Thoracic aorta (tissue), 2 donors: Measurements from ENCODE around the gene RBM47. TPM values are rescaled to one million over a fixed set of nuclear protein-coding genes. Genes with fewer than 3 reads are reported as not detected.
"Not testable (repeated sequence)": the region's sequence is repeated elsewhere in the genome, so short reads cannot be mapped to it uniquely, and the experiment has no call there.

Experiments
- ATAC-seq: fragments of 150-250 bp; one replicate; pipeline ENCODE4 v1.8.0; 2017; ENCODE audit warnings: low read depth; ENCODE audit not compliant: insufficient number of reproducible peaks, low FRiP score
- DNase-seq: peaks from one replicate; pipeline ENCODE4 v3.0.0-alpha.2; 2020; ENCODE audit warnings: low spot score
- H3K27ac ChIP-seq, 2 donors: fragments of 200-600 bp; sonication (generic); 1 replicate in 1 of 2; 2 replicates in 1 of 2; pipeline ENCODE4 v1.5.1; 2016; ENCODE audit warnings: mild to moderate bottlenecking in 2 of 2, moderate library complexity in 2 of 2
- H3K27me3 ChIP-seq: fragments of 200-600 bp; sonication (generic); replicated peaks from 2 replicates; pipeline ENCODE4 v1.6.0; 2016; ENCODE audit warnings: mild to moderate bottlenecking; ENCODE audit not compliant: insufficient read depth
- H3K36me3 ChIP-seq: fragments of 200-600 bp; sonication (generic); one replicate; pipeline ENCODE4 v1.5.1; 2016
- H3K4me1 ChIP-seq, 2 donors: fragments of 200-600 bp; sonication (generic); 1 replicate in 1 of 2; 2 replicates in 1 of 2; pipeline versions ENCODE4 v1.5.1 to v1.6.0; 2016; ENCODE audit warnings: low read depth in 2 of 2, mild to moderate bottlenecking in 1 of 2; ENCODE audit not compliant: control insufficient read depth in 1 of 2
- H3K4me3 ChIP-seq: fragments of 200-600 bp; sonication (generic); 2 replicates; pipeline ENCODE4 v1.5.1; 2016; ENCODE audit warnings: mild to moderate bottlenecking
- H3K9me3 ChIP-seq: fragments of 200-600 bp; sonication (generic); 2 replicates; pipeline ENCODE4 v1.5.1; 2016
- total RNA-seq, 2 donors: library from RNA; depleted of rRNA; stranded (reverse); fragments of >200 nt; gene quantifications; one replicate each; pipeline versions ENCODE4 v1.1.0 to v1.2.3, GENCODE V29; 2016
- TF ChIP-seq, protein P1 (sequence below): fragments of 200-600 bp; sonication (generic); IDR thresholded peaks from one replicate; pipeline ENCODE4 v1.5.1; 2019; ENCODE audit warnings: antibody characterized with exemption

Gene RBM47
- total RNA-seq, 2 donors from 2014 or later = 31.5 to 56.7 TPM

DNA sequence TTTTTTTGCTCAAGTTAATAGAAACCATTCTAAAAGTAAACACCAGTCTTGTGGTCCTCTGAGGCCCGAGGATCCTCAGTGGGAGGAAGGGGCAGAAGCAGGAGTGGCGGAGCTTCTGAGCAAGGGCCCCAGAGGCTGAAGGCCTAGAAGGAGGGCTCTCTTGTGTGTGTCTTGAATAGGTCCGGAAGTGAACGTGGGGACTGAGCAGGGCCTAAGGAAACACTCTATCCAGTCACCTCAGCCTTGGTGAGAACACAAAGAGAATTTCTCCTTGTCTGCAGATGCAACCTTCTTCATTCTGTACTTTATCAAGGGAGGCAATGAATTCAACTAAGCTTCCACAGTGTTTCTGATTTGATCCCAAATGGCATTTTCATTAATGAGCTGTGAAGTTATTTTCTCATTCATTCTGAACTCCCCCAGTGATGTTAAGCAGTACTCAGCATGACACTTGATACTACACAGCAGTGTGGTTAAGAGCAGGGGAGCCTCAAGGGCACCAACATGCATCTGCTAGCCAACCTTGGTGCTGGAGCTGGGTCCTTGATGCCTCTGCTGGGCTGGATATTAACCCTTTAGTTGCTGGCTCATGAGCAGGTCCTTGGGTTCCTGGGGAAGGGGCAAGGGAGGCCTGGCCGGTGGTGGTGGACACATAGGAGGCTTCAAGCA lies 64.7 kb downstream of the RBM47 start:
- H3K27ac ChIP-seq = no peak overlapping the region
- H3K4me1 ChIP-seq = peaks cover 0 to 2% of the 10 kb centered on the region in 2 donors
- no peaks in the 10 kb centered on the region for H3K27me3 ChIP-seq
- no peak overlapping the region for H3K4me3 ChIP-seq
- no peaks in the 10 kb centered on the region for H3K9me3 ChIP-seq
- no peak for ATAC-seq
- TF ChIP-seq, protein P1, sequence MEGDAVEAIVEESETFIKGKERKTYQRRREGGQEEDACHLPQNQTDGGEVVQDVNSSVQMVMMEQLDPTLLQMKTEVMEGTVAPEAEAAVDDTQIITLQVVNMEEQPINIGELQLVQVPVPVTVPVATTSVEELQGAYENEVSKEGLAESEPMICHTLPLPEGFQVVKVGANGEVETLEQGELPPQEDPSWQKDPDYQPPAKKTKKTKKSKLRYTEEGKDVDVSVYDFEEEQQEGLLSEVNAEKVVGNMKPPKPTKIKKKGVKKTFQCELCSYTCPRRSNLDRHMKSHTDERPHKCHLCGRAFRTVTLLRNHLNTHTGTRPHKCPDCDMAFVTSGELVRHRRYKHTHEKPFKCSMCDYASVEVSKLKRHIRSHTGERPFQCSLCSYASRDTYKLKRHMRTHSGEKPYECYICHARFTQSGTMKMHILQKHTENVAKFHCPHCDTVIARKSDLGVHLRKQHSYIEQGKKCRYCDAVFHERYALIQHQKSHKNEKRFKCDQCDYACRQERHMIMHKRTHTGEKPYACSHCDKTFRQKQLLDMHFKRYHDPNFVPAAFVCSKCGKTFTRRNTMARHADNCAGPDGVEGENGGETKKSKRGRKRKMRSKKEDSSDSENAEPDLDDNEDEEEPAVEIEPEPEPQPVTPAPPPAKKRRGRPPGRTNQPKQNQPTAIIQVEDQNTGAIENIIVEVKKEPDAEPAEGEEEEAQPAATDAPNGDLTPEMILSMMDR = no peak
- H3K36me3 ChIP-seq = no peaks in the 10 kb centered on the region
- no peak for DNase-seq

- Histone ChIP-seq H3K9me3 (no peaks in the 10 kb centered on the region), H3K4me1 (peaks cover 0 to 9% of the 10 kb centered on the region in 2 donors), H3K27ac (no peak overlapping the region), H3K27me3 (no peaks in the 10 kb centered on the region), H3K4me3 (no peak overlapping the region), H3K36me3 (no peaks in the 10 kb centered on the region)
- TF ChIP-seq, protein P1 = no peak
- DNase-seq (no peak), ATAC-seq (no peak)
Measured at GRCh38 chr4:40564004-40564403, 65.7 kb downstream of the RBM47 start.

DNA sequence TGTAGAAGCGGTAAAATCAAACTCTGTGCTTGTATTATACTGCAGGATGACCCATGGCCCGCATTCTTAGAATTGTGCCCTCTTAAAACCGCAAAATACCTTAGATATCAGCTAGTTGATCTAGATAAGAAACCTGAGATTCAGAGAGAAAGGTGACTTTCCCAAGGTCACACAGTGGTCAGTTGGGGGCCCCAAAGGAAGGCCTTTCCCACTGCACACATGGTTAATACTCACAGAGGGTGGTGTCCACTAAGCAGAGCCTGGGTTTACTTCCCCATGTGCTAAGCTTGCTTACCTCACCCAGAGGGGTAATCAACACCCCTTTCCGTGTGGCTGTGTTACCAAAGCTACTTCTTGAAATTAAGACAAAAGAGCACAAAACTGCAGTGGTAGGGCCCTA lies 66.3 kb downstream of the RBM47 start:
- Histone ChIP-seq H3K4me3 (no peak overlapping the region), H3K36me3 (no peaks in the 10 kb centered on the region), H3K4me1 (peaks cover 0 to 9% of the 10 kb centered on the region in 2 donors), H3K9me3 (no peaks in the 10 kb centered on the region), H3K27me3 (no peaks in the 10 kb centered on the region), H3K27ac (no peak overlapping the region)
- DNase-seq (no peak), ATAC-seq (no peak)
- TF ChIP-seq, protein P1 = no peak

- no peak overlapping the region for H3K27ac ChIP-seq
- no peak overlapping the region for H3K4me3 ChIP-seq
- TF ChIP-seq, protein P1 = no peak
- no peaks in the 10 kb centered on the region for H3K36me3 ChIP-seq
- ATAC-seq = no peak
- peaks cover 0 to 9% of the 10 kb centered on the region in 2 donors for H3K4me1 ChIP-seq
- no peaks in the 10 kb centered on the region for H3K9me3 ChIP-seq
- no peaks in the 10 kb centered on the region for H3K27me3 ChIP-seq
- DNase-seq = no peak
Measured at GRCh38 chr4:40562681-40563080, 67.0 kb downstream of the RBM47 start.

DNA sequence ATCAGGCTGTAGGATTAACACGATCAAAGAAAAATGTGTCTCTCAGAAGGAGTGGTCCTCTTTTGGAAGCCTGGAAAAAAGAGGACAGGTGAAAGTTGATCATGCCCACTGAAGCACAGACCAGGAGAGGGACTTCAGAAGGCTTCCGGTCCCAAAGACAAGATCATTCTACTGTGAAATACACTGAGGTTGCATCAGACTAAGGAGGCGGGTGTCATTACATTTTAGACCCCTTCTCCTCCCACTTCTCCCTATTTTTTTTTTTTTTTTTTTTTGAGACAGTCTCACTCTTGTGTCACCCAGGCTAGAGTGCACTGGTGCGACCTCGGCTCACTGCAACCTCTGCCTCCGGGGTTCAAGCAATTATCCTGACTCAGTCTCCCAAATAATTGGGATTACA lies 67.5 kb downstream of the RBM47 start:
- ATAC-seq = no peak
- H3K9me3 ChIP-seq = no peaks in the 10 kb centered on the region
- H3K27me3 ChIP-seq = no peaks in the 10 kb centered on the region

DNA sequence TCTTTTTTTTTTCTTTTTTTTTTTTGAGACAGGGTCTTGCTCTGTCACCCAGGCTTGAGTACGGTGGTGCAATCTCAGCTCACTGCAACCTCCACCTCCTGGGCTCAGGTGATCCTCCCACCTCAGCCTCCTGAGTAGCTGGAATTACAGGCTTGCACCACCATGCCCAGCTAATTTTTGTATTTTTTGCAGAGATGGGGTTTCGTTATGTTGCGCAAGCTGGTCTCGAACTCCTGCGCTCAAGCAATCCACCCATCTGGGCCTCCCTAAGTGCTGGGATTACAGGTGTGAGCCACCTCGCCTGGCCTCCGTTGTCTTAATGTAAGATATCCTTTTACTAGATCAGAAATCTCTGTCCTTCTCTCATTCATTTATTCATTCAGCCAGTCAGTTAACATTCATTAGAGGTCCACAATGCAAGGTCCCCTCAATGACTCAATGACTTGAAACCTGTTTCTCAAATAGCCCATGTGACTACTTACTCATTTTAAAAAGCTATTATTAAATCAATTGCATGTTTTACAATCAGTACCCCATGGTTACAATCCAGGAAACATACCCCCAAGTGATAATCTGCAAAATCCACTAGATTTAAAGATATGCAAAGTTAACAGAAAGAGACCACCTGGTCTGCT lies 68.0 kb downstream of the RBM47 start:
- not testable (repeated sequence) for H3K4me3 ChIP-seq, H3K4me1 ChIP-seq, H3K36me3 ChIP-seq, H3K27me3 ChIP-seq, H3K9me3 ChIP-seq, H3K27ac ChIP-seq, ATAC-seq, DNase-seq

More for the DNA sequence above, 67.5 kb downstream of the RBM47 start:
- TF ChIP-seq, protein P1 = no peak
- no peak overlapping the region for H3K4me3 ChIP-seq
- H3K27ac ChIP-seq = no peak overlapping the region
- no peaks in the 10 kb centered on the region for H3K36me3 ChIP-seq
- H3K4me1 ChIP-seq = peaks cover 0 to 9% of the 10 kb centered on the region in 2 donors
- no peak for DNase-seq
